Measurements from ENCODE around the gene MARVELD1.
"Not testable (repeated sequence)": the region's sequence is repeated elsewhere in the genome, so short reads cannot be mapped to it uniquely, and the experiment has no call there.

Gene MARVELD1

DNA sequence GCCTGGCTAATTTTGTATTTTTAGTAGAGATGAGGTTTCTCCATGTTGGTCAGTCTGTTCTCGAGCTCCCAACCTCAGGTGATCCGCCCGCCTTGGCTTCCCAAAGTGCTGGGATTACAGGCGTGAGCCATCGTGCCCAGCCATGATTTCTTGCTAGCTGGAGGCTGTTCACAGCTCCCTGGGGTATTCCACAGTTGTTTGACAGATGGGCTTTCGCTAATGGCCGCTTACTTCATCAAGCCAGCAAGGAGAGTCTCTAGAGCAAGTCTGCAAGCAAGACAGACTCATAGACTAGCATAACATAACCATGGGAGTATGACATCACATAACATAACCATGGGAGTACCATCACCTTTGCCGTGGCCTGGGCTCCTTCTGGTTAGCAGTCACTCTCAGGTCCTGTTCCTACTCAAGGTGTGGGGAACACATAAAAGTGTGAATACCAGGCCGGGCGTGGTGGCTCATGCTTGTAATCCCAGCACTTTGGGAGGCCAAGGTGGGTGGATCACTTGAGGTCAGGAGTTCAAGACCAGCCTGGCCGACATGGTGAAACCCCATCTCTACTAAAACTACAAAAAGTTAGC, 15.4 kb upstream of the MARVELD1 start:
- DNase-seq, result not testable (repeated sequence)

- peak in 1 of 4 experiments; percentile 8 for DNase-seq
These were observed 12.0 kb upstream of the MARVELD1 start for GRCh38 chr10:97701438-97702069.

DNA sequence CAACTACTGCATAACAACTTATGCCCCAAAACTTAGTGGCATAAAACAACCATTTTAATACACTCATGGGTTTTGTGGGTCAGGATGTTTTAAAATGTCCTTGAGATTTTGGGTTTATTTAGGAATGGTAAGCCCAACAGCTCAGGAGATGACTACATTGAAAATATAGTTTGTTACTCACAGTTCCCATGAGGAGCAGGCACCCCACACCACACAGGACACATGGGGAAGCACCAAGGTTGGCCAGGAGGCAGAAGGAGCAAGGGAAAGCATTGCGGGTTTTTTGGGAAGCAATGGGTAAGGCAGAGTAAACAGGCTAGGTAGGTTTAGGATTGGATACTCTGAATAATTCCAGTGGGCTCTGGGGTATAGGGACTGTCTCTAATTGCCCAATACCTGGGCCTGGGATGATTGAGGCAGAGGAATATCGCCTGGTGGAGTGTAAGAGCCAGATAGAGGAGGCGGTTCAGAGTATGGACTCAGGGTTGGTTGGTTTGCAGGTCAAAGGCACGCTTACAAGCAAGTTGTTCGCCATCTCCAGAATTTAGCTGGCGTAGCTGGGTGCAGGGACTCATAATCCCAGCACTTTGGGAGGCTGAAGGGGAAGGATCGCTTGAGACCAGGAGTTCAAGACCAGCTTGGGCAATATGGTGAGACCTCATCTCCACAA, 10.0 kb upstream of the MARVELD1 start:
- no peak for DNase-seq

GRCh38 chr10:97704341-97704740, 9.2 kb upstream of the MARVELD1 start:
- DNase-seq, result no peak

- DNase-seq, result no peak
These were observed 8.4 kb upstream of the MARVELD1 start for GRCh38 chr10:97705006-97705670.

GRCh38 chr10:97707134-97707861, 6.2 kb upstream of the MARVELD1 start:
- DNase-seq, result no peak

- no peak for DNase-seq
These were observed 5.4 kb upstream of the MARVELD1 start for GRCh38 chr10:97708167-97708566.

- peak in 2 of 4 experiments; percentile 7 to 10 for DNase-seq
These were observed 4.3 kb upstream of the MARVELD1 start for GRCh38 chr10:97708976-97709946.

- DNase-seq, result no peak
These were observed 1.6 kb upstream of the MARVELD1 start for GRCh38 chr10:97711640-97712572.

DNA sequence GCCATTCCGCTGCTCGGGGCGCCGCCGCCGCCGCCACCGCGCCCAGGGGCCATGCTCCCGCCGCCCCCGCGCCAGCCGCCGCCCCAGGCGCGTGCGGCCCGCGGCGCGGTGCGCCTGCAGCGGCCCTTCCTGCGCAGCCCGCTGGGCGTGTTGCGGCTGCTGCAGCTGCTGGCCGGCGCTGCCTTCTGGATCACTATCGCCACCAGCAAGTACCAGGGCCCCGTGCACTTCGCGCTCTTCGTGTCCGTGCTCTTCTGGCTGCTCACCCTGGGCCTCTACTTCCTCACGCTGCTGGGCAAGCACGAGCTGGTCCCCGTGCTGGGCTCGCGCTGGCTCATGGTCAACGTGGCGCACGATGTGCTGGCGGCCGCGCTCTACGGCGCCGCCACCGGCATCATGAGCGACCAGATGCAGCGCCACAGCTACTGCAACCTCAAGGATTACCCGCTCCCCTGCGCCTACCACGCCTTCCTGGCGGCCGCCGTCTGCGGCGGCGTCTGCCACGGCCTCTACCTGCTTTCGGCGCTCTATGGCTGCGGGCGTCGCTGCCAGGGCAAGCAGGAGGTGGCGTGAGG, 383 bp downstream of the MARVELD1 start:
- DNase-seq, result peak in 2 of 4 experiments; percentile 20 to 33

- DNase-seq, result no peak
These were observed 1.1 kb downstream of the MARVELD1 start for GRCh38 chr10:97714401-97715258.

- DNase-seq, result no peak
These were observed 1.8 kb downstream of the MARVELD1 start for GRCh38 chr10:97715259-97715874.

DNA sequence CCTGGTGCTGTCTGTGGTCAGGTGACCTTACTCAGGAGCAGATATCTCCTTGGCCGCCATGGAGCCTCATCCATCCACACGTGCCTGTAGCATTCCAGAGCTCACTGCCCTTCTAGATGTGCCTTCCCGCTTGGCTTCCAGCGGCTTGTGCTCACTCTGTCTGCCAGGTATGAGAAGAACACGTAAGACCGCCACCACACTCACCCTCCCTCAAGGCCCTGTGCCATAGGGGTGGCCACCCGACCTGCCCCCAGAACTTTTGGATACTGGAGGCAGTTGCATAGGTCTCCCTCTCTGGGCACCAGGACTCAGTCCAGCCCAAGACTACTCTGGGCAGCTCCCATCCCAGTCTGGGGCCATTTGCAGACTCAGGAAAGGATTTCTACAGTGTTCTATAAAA, 4.1 kb downstream of the MARVELD1 start:
- DNase-seq, result no peak

DNA sequence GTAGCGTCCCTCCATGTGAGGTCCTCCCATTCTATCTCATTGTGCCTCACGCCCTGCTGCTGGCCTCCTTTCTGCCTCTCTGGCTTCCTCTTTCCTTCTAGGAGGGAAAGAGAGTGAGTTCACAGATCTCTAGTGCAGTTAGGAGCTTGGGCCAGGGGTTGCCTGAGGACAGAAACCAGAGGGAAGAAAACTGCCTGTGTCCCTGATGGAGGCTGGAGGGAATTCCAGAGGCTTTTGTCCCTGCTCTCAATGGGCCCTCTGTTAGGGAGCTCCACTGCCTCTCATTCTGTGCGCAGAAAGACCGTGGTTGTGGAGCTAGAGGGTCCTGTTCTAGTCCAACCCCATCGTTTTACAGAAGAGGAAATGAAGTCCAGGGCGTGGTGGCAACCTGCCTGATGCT, 4.6 kb downstream of the MARVELD1 start:
- no peak for DNase-seq

DNA sequence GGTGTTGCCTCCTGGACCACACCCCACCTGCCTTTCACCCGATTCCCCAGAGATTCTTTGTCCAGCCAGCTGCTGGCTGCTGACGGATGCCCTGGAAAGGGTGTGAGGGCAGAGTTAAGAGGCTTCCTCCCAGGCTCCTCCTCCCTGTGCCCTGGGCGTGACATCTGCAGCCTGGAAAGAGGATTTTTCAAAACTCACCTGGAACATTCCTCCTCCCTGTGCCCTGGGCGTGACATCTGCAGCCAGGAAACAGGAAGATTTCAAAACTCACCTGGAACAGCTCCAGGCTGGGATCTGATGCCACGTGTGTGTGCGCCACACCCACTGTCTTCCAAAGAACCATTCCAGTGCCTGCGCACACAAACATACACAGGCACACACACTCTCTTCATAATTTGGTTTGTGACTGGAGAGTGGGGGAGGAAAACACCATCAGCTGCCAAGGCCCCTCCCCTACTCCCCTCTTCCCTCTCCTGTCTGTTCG, 5.2 kb downstream of the MARVELD1 start:
- DNase-seq, result no peak

DNA sequence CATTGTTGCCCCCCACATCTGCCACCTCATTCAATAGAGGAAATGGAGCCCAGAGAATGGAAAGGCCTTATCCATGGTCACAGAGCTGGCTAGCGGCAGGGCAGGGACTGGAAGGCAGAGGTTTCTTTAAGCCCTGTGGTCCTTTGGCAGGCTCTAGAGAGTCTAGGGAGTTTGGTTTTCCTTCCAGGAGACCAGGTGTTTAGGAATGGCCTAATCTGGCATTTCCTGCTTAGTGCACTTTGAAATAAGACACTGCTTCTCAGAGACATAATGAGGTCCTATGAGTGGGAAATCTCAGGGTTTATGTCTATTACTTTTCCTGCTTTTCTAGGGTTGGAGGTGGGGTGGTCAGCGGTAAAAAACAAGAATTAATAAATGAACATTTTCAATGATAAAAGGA, 6.1 kb downstream of the MARVELD1 start:
- DNase-seq, result no peak

DNA sequence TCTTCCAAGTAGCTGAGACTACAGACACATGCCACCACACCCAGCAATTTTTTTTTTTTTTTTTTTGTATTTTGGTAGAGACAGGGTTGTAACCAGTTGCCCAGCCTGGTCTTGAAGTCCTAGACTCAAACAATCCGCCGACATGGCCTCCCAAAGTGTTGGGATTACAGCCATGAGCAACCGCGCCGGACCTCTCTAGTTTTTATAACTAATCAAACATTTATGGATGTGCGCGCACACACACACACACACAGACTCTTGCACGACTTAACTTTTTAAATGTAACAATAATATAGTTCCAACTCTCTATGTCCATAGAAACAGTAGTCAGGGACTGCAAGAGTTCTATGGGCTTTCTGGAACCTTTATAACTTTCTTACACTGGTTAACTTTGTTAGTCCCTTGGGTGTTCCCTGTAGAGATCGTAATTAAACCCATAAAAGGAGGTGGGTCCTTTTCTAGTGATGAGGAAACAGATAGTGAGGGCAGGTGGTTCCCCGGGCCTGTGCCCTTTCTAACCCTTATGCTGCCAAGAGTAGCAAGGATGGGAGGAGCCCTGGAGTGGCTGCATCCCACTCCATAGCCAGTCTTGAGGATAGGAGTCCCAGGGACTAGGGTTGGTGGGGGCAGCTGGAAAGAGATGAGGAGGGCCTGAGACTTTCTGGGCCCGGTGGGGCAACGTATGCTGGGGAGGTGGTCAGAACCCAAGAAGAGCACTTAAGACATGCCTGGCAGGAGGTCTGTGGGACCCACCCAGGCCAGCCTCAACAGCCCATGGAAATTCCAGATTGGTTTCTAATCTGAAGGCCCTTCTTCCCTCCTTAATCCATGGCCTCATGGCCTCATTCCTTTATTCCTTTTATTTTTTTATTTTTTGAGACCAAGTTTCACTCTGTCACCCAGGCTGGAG, 8.6 kb downstream of the MARVELD1 start:
- no peak for DNase-seq

DNA sequence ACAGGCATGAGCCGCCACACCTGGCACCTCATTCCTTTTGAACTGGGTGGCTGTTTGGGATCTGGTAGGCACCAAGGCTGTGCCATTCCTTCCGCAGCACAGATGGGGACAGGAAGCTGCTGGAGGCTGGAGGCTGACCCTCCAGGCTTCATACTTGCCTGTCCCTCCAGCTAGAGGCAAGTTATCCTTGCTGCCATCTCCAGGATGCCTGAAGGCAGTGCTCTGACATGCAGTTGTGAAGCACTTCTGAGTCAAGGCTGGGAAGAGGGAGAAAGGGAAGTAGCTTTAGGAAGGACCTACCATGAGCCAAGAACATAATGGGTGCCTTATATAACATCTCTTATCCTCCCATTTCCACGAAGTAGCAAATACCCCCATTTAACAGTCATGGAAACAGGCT, 9.5 kb downstream of the MARVELD1 start:
- no peak for DNase-seq
